Sigmoid colon (tissue), 4 donors: ENCODE measurements around the gene RPP25L.

ENCODE experiments used
- CTCF ChIP-seq, 4 experiments: fragments of 450-650 bp in 3 of 4; fragments of 200-600 bp in 1 of 4; IDR thresholded peaks; one replicate each; pipeline ENCODE4 v1.5.1; 2016 to 2019; ENCODE audit warnings: antibody characterized with exemption in 4 of 4, mild to moderate bottlenecking in 3 of 4, moderate library complexity in 2 of 4
- EP300 ChIP-seq, 4 donors: sonication (generic); formaldehyde crosslinking; IDR thresholded peaks; one replicate each; pipeline ENCODE4 v1.6.1; 2017; ENCODE audit warnings: antibody characterized with exemption in 4 of 4
- POLR2A ChIP-seq, 2 donors: fragments of 450-650 bp; IDR thresholded peaks; one replicate each; pipeline ENCODE4 v1.6.1; 2016; ENCODE audit warnings: antibody characterized with exemption in 2 of 2, mild to moderate bottlenecking in 2 of 2, moderate library complexity in 2 of 2

- TF ChIP-seq CTCF (IDR thresholded peaks at IDR 0.05) (peak; percentile 55 to 88 (median 79)), EP300 (IDR thresholded peaks at IDR 0.05) (no peak), POLR2A (IDR thresholded peaks at IDR 0.05) (no peak)
These were observed 992 bp upstream of the RPP25L start for GRCh38 chr9:34612788-34613390.
